Liver (tissue), 3 donors: Measurements from ENCODE around the gene JAZF1.

Experiments used
- CTCF ChIP-seq: fragments of 150-350 bp; IDR thresholded peaks from 2 replicates; pipeline ENCODE4 v1.5.1; 2017; ENCODE audit warnings: improper control_type of control experiment, low read depth, low read length; ENCODE audit not compliant: missing input control
- GABPA ChIP-seq, 2 donors: IDR thresholded peaks in 1 of 2; conservative IDR thresholded peaks in 1 of 2; 2 replicates each; pipeline ENCODE4 v1.6.1; 2016; ENCODE audit warnings: antibody characterized with exemption in 2 of 2, mild to moderate bottlenecking in 1 of 2, moderate library complexity in 1 of 2
- MAX ChIP-seq: IDR thresholded peaks from 2 replicates; pipeline ENCODE4 v1.6.1; 2016; ENCODE audit warnings: antibody characterized with exemption
- RAD21 ChIP-seq, 2 donors: IDR thresholded peaks; 2 replicates each; pipeline ENCODE4 v1.6.1; 2016; ENCODE audit warnings: antibody characterized with exemption in 2 of 2, mild to moderate bottlenecking in 2 of 2
- SP1 ChIP-seq: IDR thresholded peaks from 2 replicates; pipeline ENCODE4 v1.6.1; 2018; ENCODE audit warnings: antibody characterized with exemption, mild to moderate bottlenecking
- donor health status: healthy.
- donor health status: healthy.

GRCh38 chr7:28083998-28084985 is 96.3 kb downstream of the JAZF1 start:
- TF ChIP-seq CTCF (no peak), RAD21 (IDR thresholded peaks at IDR 0.05) (no peak), SP1 (no peak), MAX (no peak), GABPA (IDR thresholded peaks at IDR 0.05 in 1 of 2, conservative IDR thresholded peaks at IDR 0.05 in 1 of 2) (no peak)
